Suprapubic skin (tissue), 4 donors: ENCODE data around the gene MAP3K6. TPM values are rescaled to one million over a fixed set of nuclear protein-coding genes. Genes with fewer than 3 reads are reported as not detected.

Experiments
- DNase-seq, 2 donors: peaks; one replicate each; pipeline ENCODE4 v3.0.0-alpha.2; 2019; ENCODE audit warnings: low spot score in 2 of 2
- H3K27ac ChIP-seq: fragments of 200-600 bp; sonication (generic); one replicate; pipeline ENCODE4 v1.5.1; 2019
- H3K27me3 ChIP-seq: fragments of 200-600 bp; sonication (generic); one replicate; pipeline ENCODE4 v1.5.1; 2019
- H3K36me3 ChIP-seq: fragments of 200-600 bp; sonication (generic); one replicate; pipeline ENCODE4 v1.5.1; 2019
- H3K4me1 ChIP-seq: fragments of 200-600 bp; sonication (generic); one replicate; pipeline ENCODE4 v1.5.1; 2019
- H3K4me3 ChIP-seq: fragments of 200-600 bp; sonication (generic); one replicate; pipeline ENCODE4 v1.5.1; 2019; ENCODE audit warnings: mild to moderate bottlenecking
- H3K9me3 ChIP-seq: fragments of 200-600 bp; sonication (generic); one replicate; pipeline ENCODE4 v1.5.1; 2019
- EP300 ChIP-seq: sonication (generic); formaldehyde crosslinking; IDR thresholded peaks from one replicate; pipeline ENCODE4 v1.6.1; 2017; ENCODE audit warnings: antibody characterized with exemption
- POLR2A ChIP-seq, 2 donors: fragments of 450-650 bp; IDR thresholded peaks; one replicate each; pipeline ENCODE4 v1.6.1; 2017; ENCODE audit warnings: antibody characterized with exemption in 2 of 2, mild to moderate bottlenecking in 2 of 2, moderate library complexity in 2 of 2
- POLR2AphosphoS5 ChIP-seq, 3 donors: sonication (generic); formaldehyde crosslinking; IDR thresholded peaks; one replicate each; pipeline ENCODE4 v1.6.1; 2017; ENCODE audit warnings: antibody characterized with exemption in 3 of 3
- WGBS: methylation state at CpG from one replicate; pipeline ENCODE4 v1.1.5; 2018; 5-methylcytosine and 5-hydroxymethylcytosine counted together
- total RNA-seq, 4 donors: library from RNA; depleted of rRNA; stranded (reverse); fragments of >200 nt; gene quantifications; one replicate each; pipeline ENCODE4 v1.1.0, GENCODE V29; 2016
- TF ChIP-seq, protein P1 (sequence below), 2 donors: fragments of 200-600 bp in 1 of 2; fragments of 450-650 bp in 1 of 2; sonication (generic) in 1 of 2; IDR thresholded peaks; one replicate each; pipeline ENCODE4 v1.5.1; 2016 to 2019; ENCODE audit warnings: antibody characterized with exemption in 2 of 2, mild to moderate bottlenecking in 1 of 2, moderate library complexity in 1 of 2

MAP3K6 gene
- total RNA-seq, 4 donors from 2014 or later: 85.4 to 147 (median 137) TPM

GRCh38 chr1:27400082-27400962 is 33.6 kb upstream of the MAP3K6 start:
- TF ChIP-seq EP300 (no peak), POLR2AphosphoS5 (IDR thresholded peaks at IDR 0.05) (no peak), POLR2A (IDR thresholded peaks at IDR 0.05) (no peak)
- TF ChIP-seq, protein P1, sequence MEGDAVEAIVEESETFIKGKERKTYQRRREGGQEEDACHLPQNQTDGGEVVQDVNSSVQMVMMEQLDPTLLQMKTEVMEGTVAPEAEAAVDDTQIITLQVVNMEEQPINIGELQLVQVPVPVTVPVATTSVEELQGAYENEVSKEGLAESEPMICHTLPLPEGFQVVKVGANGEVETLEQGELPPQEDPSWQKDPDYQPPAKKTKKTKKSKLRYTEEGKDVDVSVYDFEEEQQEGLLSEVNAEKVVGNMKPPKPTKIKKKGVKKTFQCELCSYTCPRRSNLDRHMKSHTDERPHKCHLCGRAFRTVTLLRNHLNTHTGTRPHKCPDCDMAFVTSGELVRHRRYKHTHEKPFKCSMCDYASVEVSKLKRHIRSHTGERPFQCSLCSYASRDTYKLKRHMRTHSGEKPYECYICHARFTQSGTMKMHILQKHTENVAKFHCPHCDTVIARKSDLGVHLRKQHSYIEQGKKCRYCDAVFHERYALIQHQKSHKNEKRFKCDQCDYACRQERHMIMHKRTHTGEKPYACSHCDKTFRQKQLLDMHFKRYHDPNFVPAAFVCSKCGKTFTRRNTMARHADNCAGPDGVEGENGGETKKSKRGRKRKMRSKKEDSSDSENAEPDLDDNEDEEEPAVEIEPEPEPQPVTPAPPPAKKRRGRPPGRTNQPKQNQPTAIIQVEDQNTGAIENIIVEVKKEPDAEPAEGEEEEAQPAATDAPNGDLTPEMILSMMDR (IDR thresholded peaks at IDR 0.05): no peak
- no peak for DNase-seq
- peaks cover 85% of the 10 kb centered on the region for H3K4me1 ChIP-seq

GRCh38 chr1:27399251-27400025 is 32.7 kb upstream of the MAP3K6 start:
- Histone ChIP-seq H3K4me1 (peaks cover 81% of the 10 kb centered on the region), H3K4me3 (no peak overlapping the region), H3K27me3 (no peaks in the 10 kb centered on the region), H3K27ac (no peak overlapping the region), H3K9me3 (no peaks in the 10 kb centered on the region), H3K36me3 (no peaks in the 10 kb centered on the region)
- DNase-seq: no peak
- WGBS: 45% methylated on average over 4 of the region's 19 CpGs
- TF ChIP-seq, protein P1 (IDR thresholded peaks at IDR 0.05): no peak
- TF ChIP-seq EP300: no peak
- no peak for TF ChIP-seq POLR2AphosphoS5 (IDR thresholded peaks at IDR 0.05)
- TF ChIP-seq POLR2A (IDR thresholded peaks at IDR 0.05): no peak

More at GRCh38 chr1:27400082-27400962, 33.6 kb upstream of the MAP3K6 start:
- Histone ChIP-seq H3K36me3 (no peaks in the 10 kb centered on the region), H3K27me3 (no peaks in the 10 kb centered on the region), H3K4me3 (no peak overlapping the region), H3K9me3 (no peaks in the 10 kb centered on the region), H3K27ac (no peak overlapping the region)
- WGBS: 33% methylated on average over 13 of the region's 13 CpGs

GRCh38 chr1:27398405-27399149 is 31.8 kb upstream of the MAP3K6 start:
- Histone ChIP-seq H3K36me3 (no peaks in the 10 kb centered on the region), H3K27me3 (no peaks in the 10 kb centered on the region), H3K9me3 (no peaks in the 10 kb centered on the region), H3K27ac (no peak overlapping the region), H3K4me3 (no peak overlapping the region), H3K4me1 (peaks cover 72% of the 10 kb centered on the region)
- no peak for TF ChIP-seq EP300
- TF ChIP-seq, protein P1 (IDR thresholded peaks at IDR 0.05): no peak
- no peak for TF ChIP-seq POLR2AphosphoS5 (IDR thresholded peaks at IDR 0.05)
- no peak for TF ChIP-seq POLR2A (IDR thresholded peaks at IDR 0.05)
- no peak for DNase-seq
- WGBS: 67% methylated on average over 2 of the region's 4 CpGs

DNA sequence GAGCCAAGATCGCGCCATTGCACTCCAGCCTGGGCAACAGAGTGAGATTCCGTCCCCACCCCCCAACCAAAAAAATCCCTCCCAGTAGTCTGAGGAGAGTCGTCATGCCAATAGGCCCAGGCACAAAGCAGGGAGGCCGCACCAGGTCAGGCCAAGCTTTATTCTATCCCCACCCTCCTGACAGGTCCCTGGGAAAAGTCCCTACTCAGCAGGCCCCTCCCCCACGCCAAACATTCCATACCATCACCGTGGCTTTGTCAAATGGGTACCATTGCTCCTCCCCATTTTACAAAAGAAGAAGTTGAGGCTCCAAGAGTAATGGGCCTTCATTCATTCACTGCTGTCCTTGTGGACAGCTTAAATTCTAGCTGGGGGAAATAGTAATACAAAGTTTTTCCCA is 31.0 kb upstream of the MAP3K6 start:
- no peak for DNase-seq
- H3K4me3 ChIP-seq: no peak overlapping the region

More for the DNA sequence above, 31.0 kb upstream of the MAP3K6 start:
- Histone ChIP-seq H3K27ac (no peak overlapping the region), H3K36me3 (no peaks in the 10 kb centered on the region), H3K27me3 (no peaks in the 10 kb centered on the region), H3K9me3 (no peaks in the 10 kb centered on the region), H3K4me1 (peaks cover 66% of the 10 kb centered on the region)
- 76% methylated on average over 5 of the region's 7 CpGs for WGBS
- no peak for TF ChIP-seq POLR2AphosphoS5 (IDR thresholded peaks at IDR 0.05)
- no peak for TF ChIP-seq EP300
- TF ChIP-seq, protein P1 (IDR thresholded peaks at IDR 0.05): no peak
- TF ChIP-seq POLR2A (IDR thresholded peaks at IDR 0.05): no peak
